Adipocyte (in vitro differentiated cells): ENCODE data around the gene SFXN2.
"Not testable (repeated sequence)": the region's sequence is repeated elsewhere in the genome, so short reads cannot be mapped to it uniquely, and the experiment has no call there.

Source experiments
- DNase-seq: peaks from one replicate; pipeline ENCODE4 v3.0.0-alpha.2; 2015; ENCODE audit warnings: low read depth
- H3K27me3 ChIP-seq: replicated peaks from 2 replicates; pipeline ENCODE4 v1.7.0; 2013; ENCODE audit warnings: mild to moderate bottlenecking, low read length, moderate library complexity; ENCODE audit not compliant: control insufficient read depth, insufficient read depth
- H3K36me3 ChIP-seq: 2 replicates; pipeline ENCODE4 v1.7.0; 2013; ENCODE audit warnings: low read length, mild to moderate bottlenecking, moderate library complexity; ENCODE audit not compliant: control insufficient read depth, insufficient read depth, severe bottlenecking
- H3K4me1 ChIP-seq: 2 replicates; pipeline ENCODE4 v1.7.0; 2013; ENCODE audit warnings: mild to moderate bottlenecking, low read length, moderate library complexity; ENCODE audit not compliant: control insufficient read depth, insufficient read depth
- H3K4me3 ChIP-seq: 2 replicates; pipeline ENCODE4 v1.7.0; 2013; ENCODE audit warnings: mild to moderate bottlenecking, low read length, moderate library complexity
- H3K9ac ChIP-seq: 2 replicates; pipeline ENCODE4 v1.7.0; 2013; ENCODE audit warnings: mild to moderate bottlenecking, low read length, moderate library complexity
- H3K9me3 ChIP-seq: 2 replicates; pipeline ENCODE4 v1.7.0; 2013; ENCODE audit warnings: mild to moderate bottlenecking, low read length, moderate library complexity; ENCODE audit not compliant: control insufficient read depth

SFXN2 gene

GRCh38 chr10:102712089-102712488 is 2.3 kb upstream of the SFXN2 start:
- H3K36me3 ChIP-seq = no peaks in the 10 kb centered on the region
- H3K9ac ChIP-seq = no peak overlapping the region
- H3K4me3 ChIP-seq = no peak overlapping the region
- peaks cover 23% of the 10 kb centered on the region for H3K4me1 ChIP-seq
- no peak for DNase-seq
- no peaks in the 10 kb centered on the region for H3K9me3 ChIP-seq
- no peaks in the 10 kb centered on the region for H3K27me3 ChIP-seq

GRCh38 chr10:102712843-102713538 is 1.4 kb upstream of the SFXN2 start:
- H3K36me3 ChIP-seq = no peaks in the 10 kb centered on the region
- H3K9ac ChIP-seq = peak overlapping the region; percentile 91
- H3K4me3 ChIP-seq = peak overlapping the region; percentile 94
- no peaks in the 10 kb centered on the region for H3K27me3 ChIP-seq
- peaks cover 25% of the 10 kb centered on the region for H3K4me1 ChIP-seq
- no peak for DNase-seq
- H3K9me3 ChIP-seq = no peaks in the 10 kb centered on the region

DNA sequence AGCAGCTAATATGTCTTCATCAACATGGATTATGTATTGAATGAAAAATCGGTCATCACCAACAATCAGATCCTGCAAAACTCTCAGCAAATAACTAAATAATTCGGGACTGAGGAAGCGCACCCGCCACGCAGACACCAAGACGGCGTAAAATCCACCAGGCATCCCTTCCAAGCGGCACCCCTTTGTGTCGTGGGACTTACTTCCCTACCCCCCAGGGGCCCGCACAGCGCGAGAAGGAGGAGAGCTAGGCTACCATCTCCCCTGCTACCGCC is 960 bp upstream of the SFXN2 start:
- Histone ChIP-seq H3K9ac (peak overlapping the region; percentile 91), H3K36me3 (no peaks in the 10 kb centered on the region), H3K4me1 (peaks cover 29% of the 10 kb centered on the region), H3K4me3 (peak overlapping the region; percentile 94), H3K27me3 (no peaks in the 10 kb centered on the region), H3K9me3 (no peaks in the 10 kb centered on the region)
- no peak for DNase-seq

DNA sequence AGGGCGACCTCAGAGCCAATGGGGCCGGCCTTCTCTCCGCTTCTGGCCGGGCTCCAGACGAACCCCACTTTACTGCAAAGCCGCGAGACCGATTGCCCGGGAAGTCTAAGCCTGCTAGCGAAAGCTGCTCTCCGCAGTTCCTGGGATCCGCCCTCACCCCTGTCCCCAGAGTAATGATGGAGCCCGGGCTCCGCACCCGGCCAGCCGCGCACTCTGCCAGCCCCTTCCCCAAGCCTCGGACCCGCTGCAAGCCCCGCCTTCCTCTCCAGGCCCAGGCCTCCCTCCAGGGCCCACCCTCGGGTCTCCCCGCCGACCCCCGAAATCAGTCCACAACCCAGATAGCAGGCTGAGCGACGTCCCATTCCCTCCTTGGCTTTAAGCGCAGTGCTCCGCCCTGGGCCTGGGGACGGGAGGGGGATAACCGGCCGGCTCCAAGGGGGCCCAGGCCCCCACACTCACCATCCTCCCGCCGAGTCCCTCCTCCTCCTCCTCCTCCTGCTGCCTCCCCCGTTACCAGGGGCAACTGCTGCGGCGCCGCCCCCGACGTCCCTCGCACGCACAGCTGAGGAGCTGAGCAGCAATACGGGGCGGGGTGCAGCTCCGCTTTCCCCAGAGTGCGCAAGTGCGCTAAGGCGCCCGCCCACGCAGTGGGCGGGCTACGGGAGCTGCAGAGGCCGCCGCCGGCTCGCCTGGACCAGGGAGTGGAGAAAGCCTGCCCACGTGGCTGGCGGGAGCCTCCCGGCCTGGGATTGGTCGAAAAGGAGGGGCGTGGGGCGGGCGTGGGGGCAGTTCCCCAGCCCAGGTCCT is 419 bp upstream of the SFXN2 start, which contains the start of gene ARL3:
Gene ARL3, minus strand, starts transcription at position 584 of the 807 bp plus-strand sequence. Its CDS starts 122 bp downstream, at position 462.
- Histone ChIP-seq H3K9me3 (no peaks in the 10 kb centered on the region), H3K4me3 (peak within 1 kb of the TSS; percentile 94), H3K9ac (peak within 1 kb of the TSS; percentile 91), H3K27me3 (no peaks in the 10 kb centered on the region), H3K4me1 (peaks cover 31% of the 10 kb centered on the region), H3K36me3 (no peaks in the 10 kb centered on the region)
- peak; percentile 99 for DNase-seq

- Histone ChIP-seq H3K36me3 (no peaks in the 10 kb centered on the region), H3K27me3 (no peaks in the 10 kb centered on the region), H3K4me3 (no peak overlapping the region), H3K9ac (no peak overlapping the region), H3K4me1 (peaks cover 27% of the 10 kb centered on the region), H3K9me3 (no peaks in the 10 kb centered on the region)
- no peak for DNase-seq
These were observed 1.4 kb downstream of the SFXN2 start for GRCh38 chr10:102715880-102716279.

DNA sequence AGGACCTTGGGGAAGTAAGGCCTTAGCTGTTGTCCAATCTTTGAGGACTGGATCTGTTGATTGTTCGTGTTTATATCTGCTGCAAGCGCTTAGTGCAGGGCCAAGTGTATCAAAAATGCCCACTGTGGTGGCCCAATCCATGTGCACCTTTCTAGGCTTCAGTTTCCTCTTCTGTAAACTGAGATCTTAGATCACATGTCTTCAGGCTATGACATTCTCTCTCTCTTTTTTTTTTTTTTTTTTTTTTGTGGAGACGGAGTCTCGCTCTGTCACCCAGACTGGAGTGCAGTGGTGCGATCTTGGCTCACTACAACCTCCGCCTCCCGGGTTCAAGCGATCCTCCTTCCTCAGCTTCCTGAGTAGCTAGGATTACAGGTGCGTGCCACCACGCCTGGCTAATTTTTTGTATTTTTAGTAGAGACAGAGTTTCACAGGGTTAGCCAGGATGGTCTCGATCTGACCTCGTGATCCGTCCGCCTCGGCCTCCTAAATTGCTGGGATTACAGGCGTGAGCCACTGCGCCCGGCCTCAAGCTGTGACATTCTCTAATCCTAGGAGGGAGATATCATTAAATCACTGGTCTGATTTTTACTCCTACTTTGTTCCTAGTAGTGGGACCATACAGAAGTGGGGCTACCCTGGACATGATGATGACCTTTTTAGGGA is 2.6 kb downstream of the SFXN2 start:
- not testable (repeated sequence) for H3K9me3 ChIP-seq, H3K27me3 ChIP-seq, H3K4me3 ChIP-seq, H3K36me3 ChIP-seq, H3K9ac ChIP-seq, DNase-seq
- H3K4me1 ChIP-seq = peaks cover 29% of the 10 kb centered on the region

- DNase-seq = peak; percentile 30
- Histone ChIP-seq H3K4me1 (peaks cover 21% of the 10 kb centered on the region), H3K27me3 (no peaks in the 10 kb centered on the region), H3K36me3 (no peaks in the 10 kb centered on the region), H3K9ac (no peak overlapping the region), H3K9me3 (no peaks in the 10 kb centered on the region), H3K4me3 (no peak overlapping the region)
These were observed 3.8 kb downstream of the SFXN2 start for GRCh38 chr10:102718220-102718619.

DNA sequence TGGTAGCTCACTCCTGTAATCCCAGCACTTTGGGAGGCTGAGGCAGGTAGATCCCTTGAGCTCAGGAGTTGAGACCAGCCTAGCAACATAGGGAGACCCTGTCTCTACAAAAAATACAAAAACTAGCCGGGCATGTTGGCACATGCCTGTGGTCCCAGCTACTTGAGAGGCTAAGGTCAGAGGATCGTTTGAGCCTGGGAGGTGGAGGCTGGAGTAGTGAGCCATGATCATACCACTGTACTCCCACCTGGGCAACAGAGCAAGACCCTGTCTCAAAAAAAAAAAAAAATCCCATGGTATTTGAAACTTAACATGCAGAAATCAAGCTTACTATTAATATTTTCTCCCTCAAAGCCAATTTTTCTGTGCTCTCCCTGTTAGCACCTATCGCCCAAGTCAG is 5.9 kb downstream of the SFXN2 start:
- Histone ChIP-seq H3K4me3 (no peak overlapping the region), H3K36me3 (no peaks in the 10 kb centered on the region), H3K4me1 (peaks cover 14% of the 10 kb centered on the region), H3K9me3 (no peaks in the 10 kb centered on the region), H3K27me3 (no peaks in the 10 kb centered on the region), H3K9ac (no peak overlapping the region)
- no peak for DNase-seq

- Histone ChIP-seq H3K36me3 (no peaks in the 10 kb centered on the region), H3K9me3 (no peaks in the 10 kb centered on the region), H3K4me3 (no peak overlapping the region), H3K27me3 (no peaks in the 10 kb centered on the region), H3K9ac (no peak overlapping the region), H3K4me1 (peaks cover 14% of the 10 kb centered on the region)
- DNase-seq = no peak
These were observed 6.4 kb downstream of the SFXN2 start for GRCh38 chr10:102720775-102721301.

GRCh38 chr10:102721954-102722353 is 7.5 kb downstream of the SFXN2 start:
- H3K27me3 ChIP-seq = no peaks in the 10 kb centered on the region
- no peak overlapping the region for H3K4me3 ChIP-seq
- DNase-seq = no peak
- no peaks in the 10 kb centered on the region for H3K9me3 ChIP-seq
- H3K4me1 ChIP-seq = peaks cover 18% of the 10 kb centered on the region
- H3K36me3 ChIP-seq = no peaks in the 10 kb centered on the region
- no peak overlapping the region for H3K9ac ChIP-seq

- H3K4me3 ChIP-seq = no peak overlapping the region
- no peak overlapping the region for H3K9ac ChIP-seq
- H3K27me3 ChIP-seq = no peaks in the 10 kb centered on the region
- DNase-seq = no peak
- no peaks in the 10 kb centered on the region for H3K9me3 ChIP-seq
- no peaks in the 10 kb centered on the region for H3K36me3 ChIP-seq
- peaks cover 10% of the 10 kb centered on the region for H3K4me1 ChIP-seq
These were observed 9.6 kb downstream of the SFXN2 start for GRCh38 chr10:102723989-102724388.
